Tibial nerve (tissue), 4 donors: ENCODE results near the gene RAD51D. TPM values are rescaled to one million over a fixed set of nuclear protein-coding genes. Genes with fewer than 3 reads are reported as not detected.

ENCODE experiments used
- DNase-seq, 2 donors: peaks; one replicate each; pipeline ENCODE4 v3.0.0-alpha.2; 2019; ENCODE audit warnings: low spot score in 2 of 2
- H3K27ac ChIP-seq, 4 donors: fragments of 200-600 bp; sonication (generic) in 3 of 4; one replicate each; pipeline ENCODE4 v1.5.1; 2017 to 2019; ENCODE audit warnings: mild to moderate bottlenecking in 1 of 4
- H3K27me3 ChIP-seq, 2 donors: fragments of 200-600 bp; sonication (generic) in 1 of 2; one replicate each; pipeline versions ENCODE4 v1.5.1 to v1.6.0; 2017 to 2019
- H3K36me3 ChIP-seq, 3 donors: fragments of 200-600 bp; sonication (generic); one replicate each; pipeline ENCODE4 v1.5.1; 2018 to 2019
- H3K4me1 ChIP-seq, 4 donors: fragments of 200-600 bp; sonication (generic) in 3 of 4; one replicate each; pipeline ENCODE4 v1.5.1; 2017 to 2019
- H3K4me3 ChIP-seq, 4 donors: fragments of 200-600 bp; sonication (generic) in 3 of 4; one replicate each; pipeline ENCODE4 v1.5.1; 2017 to 2019; ENCODE audit warnings: mild to moderate bottlenecking in 1 of 4, moderate library complexity in 1 of 4
- H3K9me3 ChIP-seq, 4 donors: fragments of 200-600 bp; sonication (generic) in 3 of 4; one replicate each; pipeline ENCODE4 v1.5.1; 2017 to 2019
- EP300 ChIP-seq, 2 donors: sonication (generic); formaldehyde crosslinking; IDR thresholded peaks; one replicate each; pipeline ENCODE4 v1.6.1; 2017; ENCODE audit warnings: antibody characterized with exemption in 2 of 2, mild to moderate bottlenecking in 1 of 2
- POLR2A ChIP-seq, 2 donors: fragments of 450-650 bp; IDR thresholded peaks; one replicate each; pipeline ENCODE4 v1.6.1; 2017; ENCODE audit warnings: antibody characterized with exemption in 2 of 2, mild to moderate bottlenecking in 2 of 2, moderate library complexity in 2 of 2
- WGBS, 2 donors: methylation state at CpG; one replicate each; pipeline ENCODE4 v1.1.5; 2018; 5-methylcytosine and 5-hydroxymethylcytosine counted together
- total RNA-seq, 4 donors: library from RNA; depleted of rRNA; stranded (reverse); fragments of >200 nt; gene quantifications; one replicate each; pipeline ENCODE4 v1.1.0, GENCODE V29; 2016
- TF ChIP-seq, protein P1 (sequence below), 5 experiments: fragments of 200-600 bp in 3 of 5; fragments of 450-650 bp in 2 of 5; sonication (generic) in 3 of 5; IDR thresholded peaks; one replicate each; pipeline ENCODE4 v1.5.1; 2016 to 2019; ENCODE audit warnings: antibody characterized with exemption in 5 of 5, mild to moderate bottlenecking in 3 of 5, moderate library complexity in 2 of 5

RAD51D gene
- total RNA-seq, 4 donors from 2014 or later = 7.5 to 19.8 (median 11.9) TPM

- Histone ChIP-seq H3K9me3 (no peaks in the 10 kb centered on the region), H3K4me3 (peak within 1 kb of the TSS; percentile 70 to 93 (median 76)), H3K36me3 (peaks cover 2 to 31% (median 8%) of the 10 kb centered on the region in 3 donors), H3K27ac (peak within 1 kb of the TSS in 1 of 4 donors; percentile 42), H3K4me1 (peaks cover 0 to 21% (median 9%) of the 10 kb centered on the region in 4 donors), H3K27me3 (no peaks in the 10 kb centered on the region)
- TF ChIP-seq POLR2A (IDR thresholded peaks at IDR 0.05) (no peak), EP300 (IDR thresholded peaks at IDR 0.05) (peak; percentile 45 to 69)
- TF ChIP-seq, protein P1, sequence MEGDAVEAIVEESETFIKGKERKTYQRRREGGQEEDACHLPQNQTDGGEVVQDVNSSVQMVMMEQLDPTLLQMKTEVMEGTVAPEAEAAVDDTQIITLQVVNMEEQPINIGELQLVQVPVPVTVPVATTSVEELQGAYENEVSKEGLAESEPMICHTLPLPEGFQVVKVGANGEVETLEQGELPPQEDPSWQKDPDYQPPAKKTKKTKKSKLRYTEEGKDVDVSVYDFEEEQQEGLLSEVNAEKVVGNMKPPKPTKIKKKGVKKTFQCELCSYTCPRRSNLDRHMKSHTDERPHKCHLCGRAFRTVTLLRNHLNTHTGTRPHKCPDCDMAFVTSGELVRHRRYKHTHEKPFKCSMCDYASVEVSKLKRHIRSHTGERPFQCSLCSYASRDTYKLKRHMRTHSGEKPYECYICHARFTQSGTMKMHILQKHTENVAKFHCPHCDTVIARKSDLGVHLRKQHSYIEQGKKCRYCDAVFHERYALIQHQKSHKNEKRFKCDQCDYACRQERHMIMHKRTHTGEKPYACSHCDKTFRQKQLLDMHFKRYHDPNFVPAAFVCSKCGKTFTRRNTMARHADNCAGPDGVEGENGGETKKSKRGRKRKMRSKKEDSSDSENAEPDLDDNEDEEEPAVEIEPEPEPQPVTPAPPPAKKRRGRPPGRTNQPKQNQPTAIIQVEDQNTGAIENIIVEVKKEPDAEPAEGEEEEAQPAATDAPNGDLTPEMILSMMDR (IDR thresholded peaks at IDR 0.05) = peak; percentile 85 to 99 (median 93)
- peak; percentile 35 to 62 for DNase-seq
- 0 to 1% methylated on average over 15 to 29 of the region's 65 CpGs for WGBS, 2 donors
These were observed 22.2 kb upstream of the RAD51D start, which contains the start of gene NLE1 for GRCh38 chr17:35141681-35142466. NLE1 (minus strand) TSS chr17:35142303; CDS start chr17:35142275, 28 bp downstream.

- no peak for TF ChIP-seq POLR2A (IDR thresholded peaks at IDR 0.05)
- TF ChIP-seq, protein P1 (IDR thresholded peaks at IDR 0.05) = no peak
These were observed 18.6 kb upstream of the RAD51D start for GRCh38 chr17:35138218-35138617.

GRCh38 chr17:35135322-35135721 is 15.7 kb upstream of the RAD51D start:
- no peak for DNase-seq
- Histone ChIP-seq H3K4me1 (peaks cover 0 to 3% (median under 1%) of the 10 kb centered on the region in 4 donors), H3K27ac (no peak overlapping the region), H3K9me3 (no peaks in the 10 kb centered on the region), H3K36me3 (peaks cover 3 to 96% (median 14%) of the 10 kb centered on the region in 3 donors), H3K27me3 (no peaks in the 10 kb centered on the region), H3K4me3 (no peak overlapping the region)
- WGBS, 2 donors = 89 to 96% methylated on average over 6 of the region's 6 CpGs
- TF ChIP-seq, protein P1 (IDR thresholded peaks at IDR 0.05) = no peak
- TF ChIP-seq POLR2A (IDR thresholded peaks at IDR 0.05) (no peak), EP300 (IDR thresholded peaks at IDR 0.05) (no peak)

More at GRCh38 chr17:35138218-35138617, 18.6 kb upstream of the RAD51D start:
- Histone ChIP-seq H3K4me1 (peaks cover 0 to 21% (median 9%) of the 10 kb centered on the region in 4 donors), H3K4me3 (no peak overlapping the region), H3K9me3 (no peaks in the 10 kb centered on the region), H3K27ac (no peak overlapping the region), H3K36me3 (peaks cover 3 to 68% (median 14%) of the 10 kb centered on the region in 3 donors), H3K27me3 (no peaks in the 10 kb centered on the region)
- DNase-seq = no peak
- whole genome bisulfite sequencing, 2 donors = 95% methylated on average over 6 of the region's 6 CpGs

GRCh38 chr17:35132816-35133550 is 13.3 kb upstream of the RAD51D start:
- H3K27me3 ChIP-seq = no peaks in the 10 kb centered on the region
- no peak for DNase-seq
- H3K36me3 ChIP-seq = peaks cover 3 to 80% (median 14%) of the 10 kb centered on the region in 3 donors
- no peak overlapping the region for H3K4me3 ChIP-seq
- no peaks in the 10 kb centered on the region for H3K9me3 ChIP-seq
- TF ChIP-seq POLR2A (IDR thresholded peaks at IDR 0.05) (no peak), EP300 (IDR thresholded peaks at IDR 0.05) (no peak)
- TF ChIP-seq, protein P1 (IDR thresholded peaks at IDR 0.05) = no peak
- no peak overlapping the region for H3K27ac ChIP-seq
- H3K4me1 ChIP-seq = no peaks in the 10 kb centered on the region
- 90 to 92% methylated on average over 18 to 21 of the region's 22 CpGs for WGBS, 2 donors
